DOHH2 (cell line): ENCODE data around the gene OR5AN1.

Experiments used
- CTCF ChIP-seq: fragments of 200-600 bp; sonication (generic); IDR thresholded peaks from one replicate; pipeline ENCODE4 v1.5.1; 2014; ENCODE audit warnings: antibody characterized with exemption, mild to moderate bottlenecking, low read depth, low read length; ENCODE audit not compliant: poor library complexity, severe bottlenecking
- EZH2phosphoT487 ChIP-seq: fragments of 200-600 bp; sonication (generic); IDR thresholded peaks from 2 replicates; pipeline ENCODE4 v1.6.1; 2017; ENCODE audit warnings: borderline replicate concordance, mild to moderate bottlenecking, antibody characterized with exemption, low read length, moderate library complexity, mixed read lengths

- TF ChIP-seq CTCF (no peak), EZH2phosphoT487 (no peak)
These were observed 56.4 kb downstream of the OR5AN1 start for GRCh38 chr11:59415111-59415510.
